Motor neuron (in vitro differentiated cells): ENCODE results near the gene UBE2R2. TPM values are rescaled to one million over a fixed set of nuclear protein-coding genes. Genes with fewer than 3 reads are reported as not detected.
A peak's percentile ranks its signal among the peaks of the same experiment; 100 is the strongest.
"Not testable (repeated sequence)": the region's sequence is repeated elsewhere in the genome, so short reads cannot be mapped to it uniquely, and the experiment has no call there.

Experiments used
- ATAC-seq, 8 experiments: fragments of 200-7000 bp; cut with Tn5 transposase; replicated peaks in 6 of 8; 2 replicates each; pipeline ENCODE4 v1.8.0; 2021; ENCODE audit warnings: mild to moderate bottlenecking in 8 of 8, moderate library complexity in 8 of 8
- H3K27ac ChIP-seq, 2 donors: fragments of 250-450 bp; sonication (Bioruptor Pico); 2 replicates each; pipeline ENCODE4 v1.9.0; 2021; ENCODE audit warnings: antibody characterized with exemption in 2 of 2, mild to moderate bottlenecking in 2 of 2, moderate library complexity in 1 of 2
- H3K4me1 ChIP-seq, 2 donors: fragments of 250-450 bp; sonication (Bioruptor Pico); replicated peaks in 1 of 2; 2 replicates each; pipeline ENCODE4 v1.6.1; 2021; ENCODE audit warnings: antibody characterized with exemption in 2 of 2, mild to moderate bottlenecking in 2 of 2, moderate library complexity in 1 of 2
- H3K4me3 ChIP-seq, 5 donors: fragments of 250-450 bp; sonication (Bioruptor Pico); 2 replicates each; pipeline ENCODE4 v1.9.0; 2021; ENCODE audit warnings: antibody characterized with exemption in 5 of 5, mild to moderate bottlenecking in 5 of 5, moderate library complexity in 4 of 5
- WGBS, 10 experiments: fragments of 450-650 bp; shearing (Covaris generic); methylation state at CpG; one replicate each; pipeline ENCODE4 v1.0.0; 2022; 5-methylcytosine and 5-hydroxymethylcytosine counted together
- in situ Hi-C, 9 experiments: fragments of 400-800 bp; cut with MboI; loops; one replicate each; pipeline ENCODE4 v1.15.0; 2021; ENCODE audit warnings: low sequenced_read_pairs in 9 of 9, low pct_unique_long_range_greater_than_20kb in 2 of 9; ENCODE audit not compliant: unreplicated experiment in 9 of 9
- total RNA-seq, 8 experiments: library from RNA; unstranded; fragments of 300-600 nt; gene quantifications; 2 replicates each; pipeline versions ENCODE4 v1.2.3 to v1.2.4, GENCODE V29; 2022

Gene UBE2R2
- total RNA-seq, 8 experiments from 2014 or later, result 14.4 to 48.1 (median 30.2) TPM

- 82 to 100% (median 96%) methylated on average over 1 to 6 of the region's 9 CpGs; no CpG with 5 or more reads in 3 of the 10 experiments for WGBS, 10 experiments
- no peak overlapping the region for H3K4me3 ChIP-seq
- H3K4me1 ChIP-seq, result no peaks in the 10 kb centered on the region
- no peak overlapping the region for H3K27ac ChIP-seq
- no peak for ATAC-seq
- in situ Hi-C loops, result no loop called here
These were observed 123.2 kb downstream of the UBE2R2 start for GRCh38 chr9:33939924-33940874.

- Histone ChIP-seq H3K27ac (no peak overlapping the region), H3K4me3 (no peak overlapping the region), H3K4me1 (no peaks in the 10 kb centered on the region)
- ATAC-seq, result peak in 3 of 8 experiments; percentile 92 to 99 (median 98)
- in situ Hi-C loops, result no loop called here
- WGBS, 10 experiments, result 83 to 100% (median 100%) methylated on average over 1 to 3 of the region's 3 CpGs
These were observed 125.6 kb downstream of the UBE2R2 start for GRCh38 chr9:33942471-33943083.

DNA sequence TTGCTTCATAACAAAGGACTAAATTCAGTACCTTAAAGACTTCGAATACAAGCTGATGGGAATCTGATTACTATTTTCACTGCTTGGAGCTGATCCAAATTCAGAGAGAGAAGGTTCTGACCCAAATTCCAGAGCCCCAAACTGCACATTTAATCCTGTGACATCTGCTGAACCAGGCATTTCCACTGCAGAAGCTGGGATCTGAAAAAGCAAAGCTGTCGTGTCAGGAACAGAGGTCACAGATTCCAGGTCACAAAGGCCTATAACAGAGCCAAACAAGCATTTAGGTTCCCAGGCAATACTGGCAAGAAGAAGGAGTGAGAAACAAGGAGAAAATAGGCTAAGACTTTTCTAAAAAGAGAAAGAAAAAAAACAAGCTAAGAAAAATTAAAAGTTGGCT, 126.4 kb downstream of the UBE2R2 start:
- WGBS, 10 experiments, result 95 to 100% (median 100%) methylated on average over 1 to 2 of the region's 2 CpGs; no CpG with 5 or more reads in 4 of the 10 experiments
- no peak overlapping the region for H3K27ac ChIP-seq
- in situ Hi-C loops, result no loop called here
- H3K4me3 ChIP-seq, result no peak overlapping the region
- H3K4me1 ChIP-seq, result no peaks in the 10 kb centered on the region
- no peak for ATAC-seq

- Histone ChIP-seq H3K4me1 (no peaks in the 10 kb centered on the region), H3K4me3 (no peak overlapping the region), H3K27ac (no peak overlapping the region)
- in situ Hi-C loops, result no loop called here
- ATAC-seq, result no peak
- 90 to 100% (median 97%) methylated on average over 1 to 3 of the region's 3 CpGs; no CpG with 5 or more reads in 4 of the 10 experiments for WGBS, 10 experiments
These were observed 130.0 kb downstream of the UBE2R2 start for GRCh38 chr9:33946779-33947535.

DNA sequence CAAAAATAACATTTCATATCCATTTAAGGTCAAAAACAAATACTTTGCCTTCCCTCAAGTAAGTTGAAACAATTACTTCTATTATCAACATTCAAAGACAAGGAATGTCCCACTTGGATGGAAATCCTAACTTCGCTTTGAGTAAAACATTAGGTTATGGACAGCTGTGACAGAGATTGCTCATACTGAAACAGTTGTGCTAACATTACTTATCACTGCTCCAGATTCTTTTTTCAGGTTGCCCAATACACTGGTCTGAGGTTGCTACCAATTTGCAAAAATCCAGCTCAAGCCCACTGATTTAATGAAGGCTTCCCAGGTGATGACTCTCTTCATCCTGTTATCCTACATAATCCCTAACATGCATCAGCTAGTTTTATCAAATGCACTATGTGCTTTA, 133.4 kb downstream of the UBE2R2 start:
- H3K4me3 ChIP-seq, result no peak overlapping the region
- 80 to 100% (median 100%) methylated on average over 1 of the region's 1 CpG; no CpG with 5 or more reads in 5 of the 10 experiments for WGBS, 10 experiments
- in situ Hi-C loops, result no loop called here
- no peaks in the 10 kb centered on the region for H3K4me1 ChIP-seq
- no peak overlapping the region for H3K27ac ChIP-seq
- ATAC-seq, result no peak

GRCh38 chr9:33952066-33952465, 135.1 kb downstream of the UBE2R2 start:
- ATAC-seq, result no peak
- in situ Hi-C loops, result no loop called here
- H3K27ac ChIP-seq, result no peak overlapping the region
- no peak overlapping the region for H3K4me3 ChIP-seq
- WGBS, 10 experiments, result 86 to 100% (median 100%) methylated on average over 2 of the region's 2 CpGs; no CpG with 5 or more reads in 3 of the 10 experiments
- H3K4me1 ChIP-seq, result no peaks in the 10 kb centered on the region

DNA sequence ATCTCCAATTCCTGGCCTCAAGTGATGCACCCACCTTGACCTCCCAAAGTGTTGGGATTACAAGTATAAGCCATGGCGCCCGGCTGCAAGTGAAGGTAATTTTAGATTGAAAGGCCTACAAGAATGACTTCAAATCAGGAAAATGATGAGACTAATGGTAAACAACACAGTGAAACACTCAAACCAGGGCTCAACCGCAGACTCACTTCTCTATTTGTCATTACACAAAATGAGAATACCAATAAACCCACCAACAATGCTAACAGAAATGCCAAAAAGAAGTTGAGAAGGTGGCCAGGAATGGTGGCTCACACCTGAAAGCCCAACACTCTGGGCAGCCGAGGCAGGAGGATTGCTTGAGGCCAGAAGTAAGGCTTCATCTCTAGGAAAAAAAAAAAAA, 139.6 kb downstream of the UBE2R2 start:
- no peak for ATAC-seq
- 86 to 100% (median 100%) methylated on average over 1 to 4 of the region's 4 CpGs; no CpG with 5 or more reads in 4 of the 10 experiments for WGBS, 10 experiments
- no peak overlapping the region for H3K4me3 ChIP-seq
- in situ Hi-C loops, result no loop called here
- H3K4me1 ChIP-seq, result no peaks in the 10 kb centered on the region
- H3K27ac ChIP-seq, result no peak overlapping the region

DNA sequence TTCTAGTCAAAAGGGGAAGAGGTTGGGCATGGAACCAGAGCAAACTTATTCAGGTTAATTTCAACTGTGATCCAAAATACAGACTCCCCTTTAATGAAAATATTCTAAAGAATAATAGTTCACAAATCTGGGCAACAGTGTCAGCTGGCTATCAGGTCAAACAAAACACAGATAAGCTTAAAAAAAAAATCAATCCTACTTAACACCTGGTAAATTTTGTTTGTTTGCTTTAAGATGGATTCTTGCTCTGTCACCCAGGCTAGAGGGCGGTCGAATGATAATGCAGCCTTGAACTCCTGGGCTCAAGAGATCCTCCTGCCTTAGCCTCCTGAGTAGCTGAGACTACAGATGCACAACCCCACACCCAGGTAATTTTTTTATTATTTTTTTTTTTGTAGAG, 142.8 kb downstream of the UBE2R2 start:
- Histone ChIP-seq H3K4me1 (no peaks in the 10 kb centered on the region), H3K27ac (no peak overlapping the region), H3K4me3 (no peak overlapping the region)
- 86 to 100% (median 100%) methylated on average over 1 to 2 of the region's 2 CpGs; no CpG with 5 or more reads in 4 of the 10 experiments for WGBS, 10 experiments
- in situ Hi-C loops, result no loop called here
- no peak for ATAC-seq

- in situ Hi-C loops, result not testable (repeated sequence)
These were observed 145.5 kb downstream of the UBE2R2 start for GRCh38 chr9:33962468-33962867.

GRCh38 chr9:33964086-33964768, 147.3 kb downstream of the UBE2R2 start:
- H3K4me3 ChIP-seq, result no peak overlapping the region
- in situ Hi-C loops, result no loop called here
- H3K4me1 ChIP-seq, result no peaks in the 10 kb centered on the region
- WGBS, 10 experiments, result 83 to 100% (median 100%) methylated on average over 1 to 2 of the region's 2 CpGs; no CpG with 5 or more reads in 1 of the 10 experiments
- ATAC-seq, result no peak
- H3K27ac ChIP-seq, result no peak overlapping the region

More at GRCh38 chr9:33962468-33962867, 145.5 kb downstream of the UBE2R2 start:
- WGBS, 10 experiments, result 79 to 100% (median 97%) methylated on average over 1 to 5 of the region's 7 CpGs; no CpG with 5 or more reads in 3 of the 10 experiments
- not testable (repeated sequence) for H3K27ac ChIP-seq, H3K4me1 ChIP-seq, H3K4me3 ChIP-seq, ATAC-seq
